Prostate gland (tissue), 2 donors: ENCODE measurements around the gene SOX18.

Source experiments
- CTCF ChIP-seq, 4 experiments: fragments of 200-600 bp in 2 of 4; fragments of 450-650 bp in 2 of 4; sonication (generic) in 2 of 4; IDR thresholded peaks; 1 replicate in 3 of 4; 2 replicates in 1 of 4; pipeline ENCODE4 v1.5.1; 2016 to 2019; ENCODE audit warnings: antibody characterized with exemption in 4 of 4, mild to moderate bottlenecking in 2 of 4, moderate library complexity in 2 of 4
- POLR2AphosphoS5 ChIP-seq: sonication (generic); formaldehyde crosslinking; IDR thresholded peaks from one replicate; pipeline ENCODE4 v1.6.1; 2017; ENCODE audit warnings: antibody characterized with exemption

- TF ChIP-seq POLR2AphosphoS5 (no peak), CTCF (IDR thresholded peaks at IDR 0.05) (no peak)
Measured at GRCh38 chr20:64032706-64033624, 16.5 kb downstream of the SOX18 start.
